Medulla oblongata (tissue), 1 donor: ENCODE results near the gene ADAMTS19.
"Not testable (repeated sequence)": the region's sequence is repeated elsewhere in the genome, so short reads cannot be mapped to it uniquely, and the experiment has no call there.

Experiments used
- DNase-seq: peaks from one replicate; pipeline ENCODE4 v3.0.0-alpha.2; 2015; ENCODE audit errors: extremely low spot score

ADAMTS19 gene

DNA sequence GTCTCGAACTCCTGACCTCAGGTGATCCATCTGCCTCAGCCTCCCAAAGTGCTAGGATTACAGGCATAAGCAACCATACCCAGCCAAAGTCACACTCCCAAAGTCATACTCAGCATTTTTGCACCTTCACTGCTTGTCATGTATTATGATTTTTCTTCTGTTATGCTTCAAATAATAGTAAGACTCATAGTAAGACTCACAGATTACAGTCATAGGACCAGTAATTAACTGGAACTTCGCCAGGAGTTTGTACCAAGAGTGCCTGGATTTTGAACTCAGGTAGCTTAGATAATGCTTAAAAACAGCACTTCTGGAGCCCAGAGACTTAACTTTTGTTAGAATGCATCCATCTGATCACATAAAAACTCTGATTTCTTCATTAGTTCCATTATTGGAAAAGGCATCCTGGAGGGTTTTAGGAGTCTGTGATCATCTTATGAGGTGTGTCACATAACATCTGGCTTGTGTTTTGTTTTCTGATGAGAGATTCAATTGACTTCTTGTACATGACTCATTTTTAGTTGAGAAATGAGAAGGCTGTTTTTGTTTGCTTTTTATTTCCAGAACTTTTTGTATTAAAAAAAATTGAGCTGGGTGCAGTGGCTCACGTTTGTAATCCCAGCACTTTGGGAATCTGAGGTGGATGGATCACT lies 131.5 kb downstream of the ADAMTS19 start:
- DNase-seq = no peak

DNA sequence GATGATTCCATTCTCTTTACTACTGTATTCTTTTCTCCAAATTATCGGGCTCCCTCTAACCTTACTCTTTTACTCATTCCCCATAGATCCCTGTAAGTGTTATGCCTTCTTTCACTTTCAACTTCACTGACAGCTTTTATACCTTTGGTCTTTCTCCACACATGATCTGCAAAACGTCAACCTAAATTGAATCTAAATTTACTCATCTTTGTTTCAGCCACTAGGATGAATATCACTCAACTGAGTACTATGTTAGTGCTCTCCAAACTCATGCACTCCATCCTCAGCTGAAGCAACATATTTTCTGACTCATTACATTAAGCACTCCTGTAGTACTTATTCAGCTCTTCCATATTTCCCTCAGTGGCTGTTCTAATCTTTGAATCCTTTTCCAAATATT lies 133.4 kb downstream of the ADAMTS19 start:
- no peak for DNase-seq

DNA sequence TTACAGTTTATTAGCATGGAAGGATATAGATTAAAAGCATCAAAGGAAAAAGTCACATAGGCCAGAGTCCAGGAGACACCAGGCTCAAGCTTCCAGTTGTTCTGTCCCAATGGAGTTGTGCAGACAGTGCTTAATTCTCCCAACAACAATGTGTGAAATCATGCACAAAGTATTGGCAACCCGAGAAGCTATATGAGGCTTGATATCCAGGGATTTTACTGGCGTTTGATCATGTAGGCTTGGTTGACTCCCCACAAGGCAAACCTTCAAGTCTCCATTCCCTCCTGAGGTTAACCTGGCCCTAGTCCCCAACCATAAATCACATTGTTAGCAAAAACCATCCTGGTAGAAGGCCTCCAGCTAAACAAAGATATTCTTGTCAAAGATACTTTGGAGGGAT lies 141.5 kb downstream of the ADAMTS19 start:
- DNase-seq = no peak

GRCh38 chr5:129608350-129608749 lies 148.3 kb downstream of the ADAMTS19 start:
- no peak for DNase-seq

- no peak for DNase-seq
These were observed 149.6 kb downstream of the ADAMTS19 start for GRCh38 chr5:129609710-129610109.

DNA sequence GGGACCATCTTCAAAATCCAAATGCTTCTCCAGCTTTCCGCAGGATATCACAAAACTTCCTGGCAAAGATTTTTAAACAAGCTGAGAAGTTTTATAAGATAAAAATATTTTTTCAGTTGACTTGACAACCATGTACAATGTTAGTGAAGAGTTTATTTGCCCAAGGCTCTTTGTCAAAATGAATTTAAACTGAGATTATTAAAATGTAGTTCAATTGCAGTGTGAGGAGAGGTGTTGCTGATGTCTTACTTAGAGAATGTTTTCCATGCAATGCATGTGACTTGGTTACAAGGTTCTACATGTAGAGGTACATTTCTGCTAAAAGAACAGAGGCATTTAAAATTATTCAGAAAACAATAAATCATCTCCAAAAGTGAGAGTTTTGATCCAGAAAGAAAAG lies 156.4 kb downstream of the ADAMTS19 start:
- DNase-seq = no peak

- no peak for DNase-seq
These were observed 157.1 kb downstream of the ADAMTS19 start for GRCh38 chr5:129617206-129617605.

DNA sequence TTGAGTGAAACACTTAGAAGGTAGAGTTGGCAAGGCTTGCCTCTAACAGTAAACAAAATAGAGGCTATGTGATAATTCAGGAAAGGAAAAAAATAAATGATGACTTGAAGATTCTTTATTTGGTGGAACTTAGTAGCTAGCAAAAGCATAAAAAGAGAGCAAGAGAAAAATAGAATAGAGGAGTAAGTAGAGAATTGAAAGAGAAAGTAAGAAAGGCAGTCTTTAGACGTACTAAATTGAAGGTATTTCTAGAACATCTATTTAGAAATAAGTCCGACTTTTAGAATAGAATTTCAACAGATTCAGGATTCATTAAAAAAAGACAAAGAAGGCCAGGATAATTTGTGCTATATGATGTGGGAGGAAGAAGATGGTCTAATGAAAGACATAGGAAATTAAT lies 159.7 kb downstream of the ADAMTS19 start:
- no peak for DNase-seq

DNA sequence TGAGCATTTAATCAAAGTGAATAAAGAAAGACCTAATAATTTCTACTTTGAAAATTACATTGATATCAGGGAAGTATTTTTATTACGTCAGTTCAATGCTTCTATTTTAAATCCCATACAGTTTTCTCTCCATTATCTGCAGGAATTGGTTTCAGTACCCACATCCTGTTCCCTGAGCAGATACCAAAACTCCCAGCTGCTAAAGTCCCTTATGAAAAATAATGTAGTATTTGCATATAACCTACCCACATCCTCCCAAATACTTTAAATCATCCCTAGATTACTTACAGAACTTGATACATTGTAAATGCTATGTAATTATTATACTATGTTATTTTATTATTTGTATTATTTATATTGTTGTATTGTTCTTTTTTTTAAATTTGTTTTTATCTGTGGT lies 162.4 kb downstream of the ADAMTS19 start:
- DNase-seq = no peak

- no peak for DNase-seq
These were observed 169.5 kb downstream of the ADAMTS19 start for GRCh38 chr5:129629575-129629974.

DNA sequence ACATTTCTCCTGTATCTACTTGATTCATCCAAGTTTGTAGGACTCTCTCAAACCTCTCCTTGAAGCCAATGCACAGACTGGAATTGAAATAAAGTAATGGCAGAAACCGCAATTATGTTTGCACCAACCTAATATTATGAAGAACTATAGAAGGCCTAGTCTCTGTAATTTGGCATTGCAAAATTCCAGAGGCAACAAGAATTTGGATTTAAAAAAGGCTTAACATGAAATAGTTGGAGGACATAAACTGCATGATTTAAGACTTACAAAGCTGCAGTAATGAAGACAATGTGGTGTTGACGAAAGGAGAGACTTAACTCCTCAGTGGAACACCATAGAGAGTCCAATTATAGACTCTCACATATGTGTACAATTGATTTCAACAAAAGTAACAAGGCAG lies 170.0 kb downstream of the ADAMTS19 start:
- no peak for DNase-seq

- DNase-seq = no peak
These were observed 171.9 kb downstream of the ADAMTS19 start for GRCh38 chr5:129631961-129632360.

DNA sequence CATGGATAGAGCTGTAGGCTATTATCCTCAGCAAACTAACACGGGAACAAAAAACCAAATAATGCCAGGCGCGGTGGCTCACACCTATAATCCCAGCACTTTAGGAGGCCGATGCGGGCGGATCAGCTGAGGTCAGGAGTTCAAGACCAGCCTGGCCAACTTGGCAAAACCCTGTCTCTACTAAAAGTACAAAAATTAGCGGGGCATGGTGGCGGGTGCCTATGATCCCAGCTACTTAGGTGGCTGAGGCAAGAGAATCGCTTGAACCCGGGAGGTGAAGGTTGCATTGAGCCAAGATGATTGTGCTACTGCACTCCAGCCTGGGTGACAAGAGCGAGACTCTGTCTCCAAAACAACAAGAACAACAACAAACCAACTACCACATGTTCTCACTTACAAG lies 177.4 kb downstream of the ADAMTS19 start:
- DNase-seq = not testable (repeated sequence)

- no peak for DNase-seq
These were observed 179.2 kb downstream of the ADAMTS19 start for GRCh38 chr5:129639331-129639730.

- DNase-seq = no peak
These were observed 192.4 kb downstream of the ADAMTS19 start for GRCh38 chr5:129652349-129653056.

- no peak for DNase-seq
These were observed 192.9 kb downstream of the ADAMTS19 start for GRCh38 chr5:129653057-129653375.

GRCh38 chr5:129653442-129653841 lies 193.3 kb downstream of the ADAMTS19 start:
- no peak for DNase-seq

DNA sequence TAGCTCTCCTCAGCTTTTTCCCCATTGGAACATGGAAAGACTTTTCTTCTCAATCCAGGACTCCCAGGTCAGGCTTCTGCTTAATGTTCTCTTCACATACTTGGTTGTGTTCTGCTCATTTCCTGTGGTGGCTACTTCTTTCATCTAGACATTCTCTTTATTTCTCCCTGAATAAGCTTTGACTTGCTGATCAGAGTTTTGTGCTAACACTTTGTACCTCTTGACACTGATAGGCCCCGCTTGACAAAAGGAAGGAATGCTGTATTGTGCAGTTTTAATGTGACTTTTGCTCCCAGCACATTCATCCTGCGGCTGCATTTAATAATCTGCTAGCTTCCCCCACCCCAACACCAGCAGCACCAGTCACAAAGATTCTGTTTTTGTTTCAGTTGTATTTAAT lies 196.9 kb downstream of the ADAMTS19 start:
- DNase-seq = no peak

DNA sequence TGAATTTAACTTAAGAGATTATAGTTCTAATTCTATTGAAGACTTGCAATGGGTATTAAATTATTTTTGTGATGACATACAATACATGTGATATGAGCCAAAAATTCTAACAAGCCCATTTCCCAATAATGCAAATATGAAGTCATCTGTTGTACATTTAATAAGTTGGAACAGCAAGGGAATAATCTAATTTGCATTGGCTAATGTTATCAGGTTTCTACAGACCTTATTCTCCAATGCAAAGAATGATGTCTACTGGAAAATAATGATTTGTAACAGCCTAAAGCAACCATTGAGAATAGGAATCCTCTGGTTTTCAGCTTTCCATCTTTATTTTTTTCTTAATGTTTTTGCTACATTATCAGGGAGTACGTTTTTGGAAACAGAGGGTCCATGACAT lies 198.7 kb downstream of the ADAMTS19 start:
- no peak for DNase-seq

GRCh38 chr5:129661366-129662035 lies 201.4 kb downstream of the ADAMTS19 start:
- DNase-seq = no peak

DNA sequence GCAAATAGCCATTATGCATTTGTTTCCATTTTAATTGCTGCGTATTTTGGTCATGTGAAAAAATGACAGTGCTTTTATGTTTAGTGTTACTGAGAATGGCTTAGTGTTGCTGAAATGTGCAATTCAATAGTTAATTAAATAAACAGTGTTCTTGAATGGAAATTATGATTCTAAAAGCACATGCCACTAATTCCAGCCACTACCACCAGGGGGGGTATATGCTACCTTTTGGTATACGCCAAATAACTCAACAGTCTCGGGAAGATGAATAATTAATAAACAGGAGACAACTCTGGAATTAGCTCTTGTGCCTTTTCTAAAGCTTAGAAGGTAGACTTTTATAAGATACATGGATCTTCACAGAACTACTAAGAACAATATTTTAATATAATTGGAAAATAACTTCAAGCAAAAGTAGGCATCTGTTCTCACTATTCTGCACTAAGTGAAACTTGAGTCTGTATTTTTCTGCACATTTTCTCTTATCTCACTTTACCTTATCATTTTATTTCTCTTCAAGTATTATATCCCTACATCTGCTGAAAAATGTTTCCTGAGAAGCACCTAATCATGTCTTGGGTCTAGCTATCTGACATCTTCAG lies 204.3 kb downstream of the ADAMTS19 start:
- DNase-seq = peak; percentile 16

GRCh38 chr5:129670957-129671500 lies 210.9 kb downstream of the ADAMTS19 start:
- no peak for DNase-seq

- no peak for DNase-seq
These were observed 211.9 kb downstream of the ADAMTS19 start for GRCh38 chr5:129672006-129672405.
